Central memory CD8-positive, alpha-beta T cell (primary cell): ENCODE measurements around the gene SECTM1.

ENCODE experiments used
- ATAC-seq: fragments of 150-1000 bp; cut with Tn5 transposase; replicated peaks from 2 replicates; pipeline ENCODE4 v1.10.0; 2022; ENCODE audit warnings: mild to moderate bottlenecking, moderate FRiP score, moderate number of reproducible peaks; ENCODE audit not compliant: poor library complexity, severe bottlenecking; ENCODE audit errors: extremely low read depth
- DNase-seq, 2 donors: peaks; one replicate each; pipeline ENCODE4 v3.0.0; 2021; ENCODE audit warnings: low spot score in 2 of 2
- H3K27ac Mint-ChIP-seq: one replicate; pipeline ENCODE4 v1.8.0; 2022; ENCODE audit warnings: low read depth, mild to moderate bottlenecking, moderate library complexity, mixed read lengths
- H3K27me3 Mint-ChIP-seq: one replicate; pipeline ENCODE4 v1.8.0; 2022; ENCODE audit warnings: mixed read lengths
- H3K36me3 Mint-ChIP-seq: one replicate; pipeline ENCODE4 v1.8.0; 2022; ENCODE audit warnings: mild to moderate bottlenecking, moderate library complexity, mixed read lengths; ENCODE audit not compliant: insufficient read depth
- H3K4me1 Mint-ChIP-seq: one replicate; pipeline ENCODE4 v1.8.0; 2022; ENCODE audit warnings: mixed read lengths
- H3K4me3 Mint-ChIP-seq: one replicate; pipeline ENCODE4 v1.8.0; 2022; ENCODE audit warnings: mild to moderate bottlenecking, moderate library complexity, mixed read lengths
- H3K9me3 Mint-ChIP-seq: one replicate; pipeline ENCODE4 v1.8.0; 2022; ENCODE audit warnings: mixed read lengths

The SECTM1 gene

DNA sequence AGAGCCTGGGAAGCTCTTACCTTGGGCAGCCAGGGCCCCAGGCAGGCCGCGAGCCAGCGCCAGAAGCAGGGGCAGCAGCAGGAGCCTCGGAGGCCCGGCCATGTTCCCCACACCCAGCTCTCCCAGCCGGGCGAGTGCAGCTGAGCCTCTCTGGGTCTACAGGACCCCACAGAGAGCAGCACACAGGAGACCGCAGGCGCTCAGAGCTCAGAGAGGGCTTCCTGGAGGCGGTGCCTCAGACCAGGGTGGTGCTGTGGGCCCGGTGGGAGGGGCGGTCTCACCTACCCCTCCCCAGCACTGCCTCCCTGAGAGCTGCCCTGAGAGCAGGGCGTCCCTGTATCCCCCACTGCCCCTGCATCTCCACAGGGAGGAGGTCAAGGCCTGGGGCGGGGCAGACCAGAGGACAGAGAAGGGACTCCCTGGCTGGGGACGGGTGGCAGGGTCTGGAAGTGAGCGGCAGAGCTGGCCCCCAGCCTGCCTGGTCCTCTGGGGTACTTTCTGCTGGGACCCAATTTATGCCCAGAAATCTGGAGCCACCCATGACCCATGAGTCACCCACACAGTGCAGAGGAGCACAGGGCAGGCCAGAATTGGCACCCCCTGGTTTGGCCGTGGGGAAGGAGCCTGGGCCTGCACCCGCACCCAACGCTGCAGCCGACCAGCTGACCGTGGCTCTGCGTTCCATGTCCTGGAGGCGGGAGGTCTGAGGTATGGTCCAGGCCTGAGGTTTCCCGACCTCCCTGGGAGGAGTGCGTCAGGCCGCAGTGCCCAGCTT lies 16.0 kb downstream of the SECTM1 start, which contains the start of gene CD7:
Gene CD7, minus strand, starts transcription at position 215 of the 775 bp plus-strand sequence. Its CDS starts 113 bp downstream, at position 102.
- Mint-ChIP-seq H3K27me3 (no peaks in the 10 kb centered on the region), H3K4me3 (peak within 1 kb of the TSS; percentile 96), H3K27ac (no peak within 1 kb of the TSS), H3K36me3 (peaks cover 31% of the 10 kb centered on the region), H3K4me1 (peaks cover 14% of the 10 kb centered on the region), H3K9me3 (no peaks in the 10 kb centered on the region)
- DNase-seq (peak in 1 of 2 donors; percentile 48), ATAC-seq (peak; percentile 73)

DNA sequence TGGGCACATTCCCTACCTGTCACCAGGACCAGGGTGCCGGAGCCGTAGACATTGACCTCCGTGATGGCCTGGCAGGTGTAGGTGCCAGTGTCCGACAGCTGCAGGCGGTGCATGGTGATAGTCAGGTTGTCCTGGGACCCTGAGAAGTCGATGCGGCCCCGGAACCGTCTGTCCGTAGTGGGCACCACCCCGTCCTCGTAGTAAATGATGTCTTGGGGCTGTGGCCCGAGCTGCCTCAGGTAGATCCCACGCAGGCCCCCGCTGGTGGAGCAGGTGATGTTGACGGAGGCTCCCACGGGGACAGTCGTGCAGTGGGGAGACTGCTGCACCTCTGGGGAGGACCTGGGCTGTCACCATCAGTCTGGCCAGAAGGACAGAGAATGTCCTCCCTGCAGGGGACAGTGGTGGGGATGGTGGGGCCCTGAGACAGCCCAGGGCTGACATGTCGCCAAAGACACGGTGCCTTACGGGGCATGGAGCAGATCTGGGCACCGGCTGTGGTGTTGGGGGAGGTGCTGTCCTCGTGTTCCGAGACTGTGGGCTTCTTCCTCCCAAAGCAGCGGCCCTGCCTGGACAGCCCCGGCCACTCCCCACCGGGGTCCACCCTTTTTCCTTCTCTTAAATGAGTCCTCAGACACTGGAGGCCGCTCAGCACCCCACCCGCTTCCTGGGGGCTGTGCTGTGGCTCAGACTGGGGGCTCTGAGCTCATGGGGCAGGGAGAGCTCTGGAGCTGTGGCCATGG lies 16.7 kb downstream of the SECTM1 start:
- DNase-seq, result no peak
- ATAC-seq, result peak; percentile 18
- H3K4me1 Mint-ChIP-seq, result peaks cover 14% of the 10 kb centered on the region
- no peaks in the 10 kb centered on the region for H3K27me3 Mint-ChIP-seq
- H3K36me3 Mint-ChIP-seq, result peaks cover 29% of the 10 kb centered on the region
- H3K4me3 Mint-ChIP-seq, result peak overlapping the region; percentile 96
- no peaks in the 10 kb centered on the region for H3K9me3 Mint-ChIP-seq
- H3K27ac Mint-ChIP-seq, result no peak overlapping the region

DNA sequence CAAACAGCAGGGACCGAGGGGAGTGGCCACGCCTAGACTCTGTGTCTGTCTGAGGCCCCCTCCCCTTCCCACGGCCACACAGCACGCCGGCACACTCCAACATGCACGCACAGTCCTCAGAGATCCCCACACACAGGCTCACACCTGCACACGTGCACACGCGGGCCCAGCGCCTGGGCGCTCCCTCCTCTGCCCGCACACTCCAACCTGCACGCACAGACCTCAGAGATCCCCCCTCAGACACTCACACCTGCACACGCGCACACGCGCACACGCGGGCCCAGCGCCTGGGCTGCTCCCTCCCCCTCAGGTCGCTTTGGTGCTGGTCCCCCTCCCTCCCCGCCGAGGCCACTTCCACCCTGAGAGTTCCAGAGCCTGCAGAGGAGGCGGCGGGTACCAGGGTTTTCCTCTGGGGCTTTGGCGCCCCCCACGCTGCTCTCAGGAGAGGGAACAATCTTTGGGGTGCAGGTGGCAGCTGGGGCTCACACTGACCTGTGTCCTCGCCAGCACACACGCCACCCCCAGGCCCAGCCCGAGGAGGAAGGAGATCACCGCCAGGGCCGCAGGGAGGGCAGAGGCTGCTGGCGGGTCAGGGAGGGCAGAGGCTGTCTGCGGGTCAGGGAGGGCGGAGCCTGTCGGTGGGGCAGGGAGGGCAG lies 17.7 kb downstream of the SECTM1 start:
- Mint-ChIP-seq H3K4me3 (peak overlapping the region; percentile 96), H3K27me3 (no peaks in the 10 kb centered on the region), H3K27ac (no peak overlapping the region)

DNA sequence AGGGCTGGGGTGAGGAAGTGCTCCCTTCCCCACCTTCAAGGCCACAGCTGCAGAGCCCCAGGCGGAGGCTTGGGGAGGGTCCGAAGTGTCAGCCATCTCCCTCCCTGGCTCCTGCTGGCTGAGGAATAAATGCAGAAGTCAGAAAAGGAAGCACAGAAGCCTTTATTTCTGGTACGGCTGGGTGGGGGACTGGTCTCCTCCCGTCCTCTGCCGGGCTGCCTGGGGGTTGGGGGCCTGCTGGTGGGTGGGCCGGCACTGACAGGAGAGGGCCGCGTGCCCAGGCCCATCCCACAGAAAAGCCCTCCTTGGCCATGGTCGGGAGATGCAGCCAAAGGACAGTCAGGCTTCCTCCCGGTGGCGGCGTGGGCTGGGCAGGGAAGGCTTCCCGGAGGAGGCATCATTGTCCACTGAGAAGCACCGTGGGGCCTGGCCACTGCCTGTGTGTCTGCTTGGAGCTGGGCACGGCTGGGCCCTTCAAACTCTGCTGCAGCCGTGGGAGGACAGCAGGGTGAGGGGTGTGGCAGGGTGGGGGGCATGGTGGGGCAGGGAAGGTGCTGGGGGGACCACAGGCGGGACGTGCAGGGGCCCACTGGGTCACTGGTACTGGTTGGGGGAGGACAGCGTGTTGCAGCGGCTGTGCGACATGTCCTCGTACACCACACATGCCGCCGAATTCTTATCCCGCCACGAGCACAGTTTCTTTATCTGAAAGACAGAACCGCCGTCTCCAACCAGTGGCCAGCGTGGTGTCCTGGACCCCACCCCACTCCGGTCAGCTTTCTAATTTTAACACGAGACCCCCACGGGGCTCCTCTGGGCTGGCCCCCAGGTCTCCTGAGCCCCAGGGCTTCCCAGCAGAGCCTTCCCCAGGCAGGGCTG lies 18.6 kb downstream of the SECTM1 start:
- H3K36me3 Mint-ChIP-seq, result peaks cover 26% of the 10 kb centered on the region
- no peak for DNase-seq
- no peaks in the 10 kb centered on the region for H3K9me3 Mint-ChIP-seq
- H3K4me3 Mint-ChIP-seq, result peak overlapping the region; percentile 96
- peaks cover 8% of the 10 kb centered on the region for H3K4me1 Mint-ChIP-seq
- no peak for ATAC-seq
- no peaks in the 10 kb centered on the region for H3K27me3 Mint-ChIP-seq
- H3K27ac Mint-ChIP-seq, result no peak overlapping the region

More for the DNA sequence above, 17.7 kb downstream of the SECTM1 start:
- Mint-ChIP-seq H3K9me3 (no peaks in the 10 kb centered on the region), H3K4me1 (peaks cover 8% of the 10 kb centered on the region), H3K36me3 (peaks cover 26% of the 10 kb centered on the region)
- DNase-seq (no peak), ATAC-seq (peak; percentile 56)

DNA sequence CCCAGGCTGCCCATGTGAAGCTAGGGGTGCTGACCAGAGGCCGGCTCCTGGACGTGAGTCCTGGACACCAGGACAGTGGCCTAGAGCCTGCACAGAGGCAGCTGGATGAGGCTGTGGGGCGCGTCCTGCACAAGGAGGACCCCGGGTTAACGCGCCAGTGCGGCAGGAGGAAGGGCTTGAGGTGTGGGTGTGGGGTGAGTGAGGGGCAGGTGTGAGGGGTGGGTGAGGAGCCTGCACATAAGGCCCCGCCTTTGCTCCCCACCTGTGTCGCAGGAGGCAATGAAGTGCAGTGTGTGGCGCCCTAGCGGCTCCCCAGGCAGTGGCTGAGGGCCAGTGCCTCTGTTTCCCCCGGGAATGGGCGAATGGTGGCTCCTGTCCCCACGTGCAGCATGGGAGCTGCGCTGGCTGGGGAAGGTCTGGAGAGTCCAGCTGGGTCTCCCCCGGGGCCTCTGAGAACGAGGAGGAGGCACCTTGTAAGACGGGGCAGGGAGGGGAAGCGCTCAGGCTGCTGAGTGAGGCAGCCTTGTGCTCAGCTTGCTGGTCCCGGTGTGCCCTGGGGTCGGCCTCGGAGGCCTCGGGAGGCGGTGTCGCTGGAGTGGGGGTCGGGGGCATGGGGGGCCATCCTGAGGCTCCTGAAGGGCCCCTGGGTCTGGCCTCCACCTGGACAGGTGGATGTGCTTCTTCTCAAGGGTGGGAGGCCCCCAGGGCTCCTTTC lies 19.4 kb downstream of the SECTM1 start:
- peaks cover 8% of the 10 kb centered on the region for H3K4me1 Mint-ChIP-seq
- peak overlapping the region; percentile 96 for H3K4me3 Mint-ChIP-seq
- ATAC-seq (no peak), DNase-seq (no peak)
- no peaks in the 10 kb centered on the region for H3K27me3 Mint-ChIP-seq
- H3K36me3 Mint-ChIP-seq, result peaks cover 26% of the 10 kb centered on the region
- no peak overlapping the region for H3K27ac Mint-ChIP-seq
- H3K9me3 Mint-ChIP-seq, result no peaks in the 10 kb centered on the region

DNA sequence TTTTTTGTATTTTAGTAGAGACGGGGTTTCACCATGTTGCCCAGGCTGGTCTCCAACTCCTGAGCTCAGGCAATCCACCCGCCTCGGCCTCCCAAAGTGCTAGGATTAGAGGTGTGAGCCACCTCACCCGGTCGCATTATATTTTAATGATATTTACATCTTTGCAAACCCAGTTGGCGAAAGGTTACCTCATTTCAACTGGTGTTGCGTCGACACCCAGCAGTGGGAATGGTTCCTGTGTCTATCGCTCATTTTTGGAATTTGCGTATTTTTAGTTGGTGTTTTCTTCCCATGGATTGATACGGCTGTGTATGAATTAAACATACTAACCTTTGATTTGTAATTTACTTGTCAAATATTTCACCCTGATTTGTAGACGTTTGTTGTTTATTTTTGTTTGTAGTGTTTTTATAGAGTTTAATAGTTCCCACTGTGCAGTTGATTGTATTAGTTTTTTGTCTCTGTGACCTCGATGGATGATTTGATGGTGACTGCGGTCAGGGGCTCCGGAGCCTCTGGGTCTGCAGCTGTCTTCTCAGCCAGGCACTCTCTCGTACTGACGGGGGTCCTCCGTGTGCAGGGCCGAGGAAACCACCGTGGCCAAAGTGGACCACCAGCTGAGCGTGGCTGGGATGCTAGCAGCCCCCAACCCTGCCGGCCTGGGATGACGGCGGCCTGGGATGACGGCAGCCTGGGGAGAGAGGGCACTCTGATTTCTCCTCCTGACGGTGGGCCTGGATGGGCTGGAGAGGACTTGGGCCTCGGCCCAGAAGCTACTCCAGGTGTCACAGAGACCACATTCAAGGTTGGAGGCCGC lies 20.2 kb downstream of the SECTM1 start:
- no peak overlapping the region for H3K27ac Mint-ChIP-seq

DNA sequence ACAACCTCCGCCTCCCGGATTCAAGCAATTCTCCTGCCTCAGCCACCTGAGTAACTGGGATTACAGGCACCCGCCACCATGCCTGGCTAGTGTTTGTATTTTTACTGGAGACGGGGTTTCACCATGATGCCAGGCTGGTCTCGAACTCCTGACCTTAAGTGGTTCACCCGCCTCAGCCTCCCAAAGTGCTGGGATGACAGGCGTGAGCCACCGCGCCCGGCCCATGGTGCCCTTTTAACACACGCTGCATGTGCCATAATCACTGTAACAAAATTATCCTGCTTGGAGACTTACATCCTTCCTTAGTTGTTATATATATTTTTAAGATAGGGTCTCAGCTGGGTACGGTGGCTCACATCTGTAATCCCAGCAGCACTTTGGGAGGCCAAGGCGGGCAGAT lies 21.6 kb downstream of the SECTM1 start:
- H3K4me1 Mint-ChIP-seq, result peaks cover 10% of the 10 kb centered on the region
- no peak overlapping the region for H3K27ac Mint-ChIP-seq
- no peaks in the 10 kb centered on the region for H3K27me3 Mint-ChIP-seq
- no peak overlapping the region for H3K4me3 Mint-ChIP-seq
- no peaks in the 10 kb centered on the region for H3K9me3 Mint-ChIP-seq
- H3K36me3 Mint-ChIP-seq, result peaks cover 22% of the 10 kb centered on the region
- DNase-seq (no peak), ATAC-seq (no peak)

More for the DNA sequence above, 20.2 kb downstream of the SECTM1 start:
- H3K36me3 Mint-ChIP-seq, result peaks cover 26% of the 10 kb centered on the region
- H3K4me3 Mint-ChIP-seq, result peak overlapping the region; percentile 96
- no peak for ATAC-seq
- H3K4me1 Mint-ChIP-seq, result peaks cover 8% of the 10 kb centered on the region
- DNase-seq, result no peak
- H3K27me3 Mint-ChIP-seq, result no peaks in the 10 kb centered on the region
- H3K9me3 Mint-ChIP-seq, result no peaks in the 10 kb centered on the region

DNA sequence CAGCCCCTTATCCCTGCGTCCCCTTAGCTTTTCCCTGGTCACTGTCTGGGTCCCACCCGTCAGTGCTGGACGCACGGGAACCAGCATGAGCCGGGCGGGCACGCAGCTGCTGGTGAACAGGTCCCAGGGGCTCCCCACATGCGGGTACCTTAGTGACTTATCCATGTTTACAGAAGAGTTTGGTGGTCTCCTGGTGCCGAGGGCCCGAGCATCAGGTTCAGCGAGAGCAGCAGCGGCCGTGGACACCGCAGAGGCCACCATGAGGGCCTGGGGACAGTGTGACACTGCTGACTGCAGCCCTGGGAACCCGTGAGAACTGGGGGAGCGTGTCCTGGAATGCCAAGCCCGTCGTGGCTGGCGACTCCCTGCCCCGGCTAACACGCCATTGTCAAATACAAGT lies 22.7 kb downstream of the SECTM1 start:
- H3K27ac Mint-ChIP-seq, result no peak overlapping the region
- peaks cover 14% of the 10 kb centered on the region for H3K4me1 Mint-ChIP-seq
- H3K36me3 Mint-ChIP-seq, result peaks cover 13% of the 10 kb centered on the region
- H3K4me3 Mint-ChIP-seq, result no peak overlapping the region
- H3K27me3 Mint-ChIP-seq, result no peaks in the 10 kb centered on the region
- ATAC-seq (no peak), DNase-seq (no peak)
- no peaks in the 10 kb centered on the region for H3K9me3 Mint-ChIP-seq

DNA sequence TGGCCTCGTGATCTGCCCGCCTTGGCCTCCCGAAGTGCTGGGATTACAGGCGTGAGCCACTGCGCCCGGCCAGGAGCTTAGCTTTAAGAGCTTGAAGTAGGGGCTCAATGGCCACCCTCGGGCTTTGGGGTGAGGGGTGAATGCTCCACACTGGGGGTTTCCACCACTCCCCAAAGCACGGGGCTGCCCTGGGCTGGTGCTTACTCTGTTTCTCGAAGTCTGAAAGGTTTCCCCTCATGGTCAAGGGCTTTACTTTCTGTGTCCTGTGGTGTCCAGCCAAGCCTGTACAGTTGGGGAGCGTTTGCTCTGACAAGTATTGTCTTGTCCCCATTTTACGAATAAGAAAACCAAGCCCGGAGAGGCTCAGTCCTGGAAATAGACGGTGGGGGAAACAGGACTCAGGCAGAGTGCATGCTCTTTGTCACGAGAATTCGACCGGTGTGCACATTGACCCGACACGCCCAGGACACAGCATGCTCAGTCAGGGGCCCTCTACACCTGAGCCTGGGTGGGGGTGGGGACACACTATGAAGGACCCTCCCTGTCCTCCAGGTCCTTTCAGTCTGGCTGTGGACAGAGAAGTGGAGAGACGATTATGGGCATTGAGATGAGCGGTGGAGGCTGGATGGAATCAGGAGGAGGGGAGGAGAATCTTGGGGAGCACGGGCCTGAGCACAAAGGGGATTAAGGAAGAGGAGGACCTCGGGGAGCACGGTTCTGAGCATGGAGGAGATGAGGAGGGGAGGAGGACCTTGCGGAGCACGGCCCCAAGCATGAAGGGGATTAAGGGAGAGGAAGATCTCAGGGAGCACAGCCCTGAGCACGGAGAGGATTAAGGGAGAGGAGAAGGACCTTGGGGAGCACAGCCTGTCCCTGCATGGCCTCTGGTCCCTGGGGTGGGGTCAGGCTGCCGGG lies 23.7 kb downstream of the SECTM1 start:
- DNase-seq, result no peak
- Mint-ChIP-seq H3K4me3 (no peak overlapping the region), H3K27me3 (no peaks in the 10 kb centered on the region), H3K4me1 (peaks cover 14% of the 10 kb centered on the region), H3K27ac (peak overlapping the region; percentile 19), H3K36me3 (peaks cover 7% of the 10 kb centered on the region), H3K9me3 (no peaks in the 10 kb centered on the region)
- no peak for ATAC-seq

DNA sequence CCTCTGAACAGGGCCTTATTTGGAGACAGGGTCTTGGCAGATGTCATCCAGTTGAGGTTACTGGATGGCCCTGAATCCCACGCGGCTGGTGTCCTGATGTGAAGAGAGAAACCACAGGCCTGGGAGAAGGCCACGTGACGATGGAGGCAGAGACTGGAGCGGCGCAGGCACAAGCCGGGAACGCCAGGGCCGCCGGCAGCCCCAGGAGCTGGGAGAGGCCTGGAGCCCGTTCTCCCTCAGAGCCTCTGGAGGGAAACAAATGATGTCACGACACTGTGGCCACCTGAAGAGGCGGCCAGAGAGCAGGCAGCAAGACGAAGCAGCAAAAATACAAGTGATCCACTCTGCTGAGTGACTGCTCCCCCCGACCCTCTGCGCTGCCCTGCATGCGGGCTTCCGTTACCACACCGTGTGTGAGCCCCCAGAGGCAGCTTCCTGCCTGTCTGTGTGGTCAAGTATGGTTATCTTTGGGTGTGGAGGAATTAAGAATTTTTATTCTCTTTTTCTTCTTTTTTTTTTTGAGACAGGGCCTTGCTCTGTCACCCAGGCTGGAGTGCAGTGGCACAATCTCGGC lies 27.8 kb downstream of the SECTM1 start:
- DNase-seq (no peak), ATAC-seq (no peak)
- peaks cover 3% of the 10 kb centered on the region for H3K36me3 Mint-ChIP-seq
- peak overlapping the region; percentile 40 for H3K4me3 Mint-ChIP-seq
- no peaks in the 10 kb centered on the region for H3K27me3 Mint-ChIP-seq
- peak overlapping the region; percentile 49 for H3K27ac Mint-ChIP-seq
- H3K9me3 Mint-ChIP-seq, result no peaks in the 10 kb centered on the region
- H3K4me1 Mint-ChIP-seq, result peaks cover 40% of the 10 kb centered on the region
